SK-N-SH (cell line): Measurements from ENCODE around the gene TAC3. TPM values are rescaled to one million over a fixed set of nuclear protein-coding genes. Genes with fewer than 3 reads are reported as not detected.
"Not testable (repeated sequence)": the region's sequence is repeated elsewhere in the genome, so short reads cannot be mapped to it uniquely, and the experiment has no call there.

Source experiments
- CTCF ChIA-PET: fragments of 300-600, 350-600 bp; formaldehyde crosslinking; extraction: SDS; loops from one replicate; lab custom pipeline; 2021; lab: Yijun Ruan, JAX
- POLR2A ChIA-PET: fragments of 350-600 bp; sonication (Branson Sonifier 250); formaldehyde crosslinking; extraction: SDS; loops from one replicate; lab custom pipeline; 2020; ENCODE audit warnings: antibody characterized with exemption, inconsistent platforms; lab: Yijun Ruan, JAX
- DNase-seq: peaks from one replicate; pipeline ENCODE4 v3.0.0; 2012
- H2AFZ ChIP-seq: fragments of 200-600 bp; sonication (generic); 2 replicates; pipeline ENCODE4 v1.8.1; 2016; ENCODE audit warnings: antibody characterized with exemption, mild to moderate bottlenecking, low read depth
- H3F3A ChIP-seq: fragments of 200-600 bp; sonication (generic); replicated peaks from 2 replicates; pipeline ENCODE3; 2016; ENCODE audit warnings: antibody characterized with exemption, mild to moderate bottlenecking; ENCODE audit not compliant: insufficient read depth
- H3K27ac ChIP-seq, 2 experiments: fragments of 200-500 bp in 1 of 2; fragments of 200-600 bp in 1 of 2; sonication (Bioruptor generic) in 1 of 2; sonication (generic), shearing (Covaris generic) in 1 of 2; 2 replicates each; pipeline versions ENCODE4 v1.5.1 to v1.6.1; 2014 to 2016; ENCODE audit warnings: low read depth in 2 of 2, inconsistent platforms in 1 of 2, low read length in 1 of 2, mild to moderate bottlenecking in 1 of 2, mixed read lengths in 1 of 2
- H3K27me3 ChIP-seq: fragments of 200-600 bp; sonication (generic), shearing (Covaris generic); 2 replicates; pipeline ENCODE4 v1.6.1; 2016; ENCODE audit warnings: mixed run types; ENCODE audit not compliant: insufficient read depth
- H3K36me3 ChIP-seq, 2 experiments: fragments of 200-500 bp in 1 of 2; fragments of 200-600 bp in 1 of 2; sonication (Bioruptor generic) in 1 of 2; sonication (generic) in 1 of 2; replicated peaks in 1 of 2; 2 replicates each; pipeline versions ENCODE3 to v1.5.1; 2014 to 2016; ENCODE audit warnings: low read length in 1 of 2, mild to moderate bottlenecking in 1 of 2; ENCODE audit not compliant: insufficient read depth in 2 of 2, control insufficient read depth in 1 of 2
- H3K4me1 ChIP-seq, 2 experiments: fragments of 200-500 bp in 1 of 2; fragments of 200-600 bp in 1 of 2; sonication (Bioruptor generic) in 1 of 2; sonication (generic), shearing (Covaris generic) in 1 of 2; 2 replicates each; pipeline versions ENCODE4 v1.5.1 to v1.6.1; 2014 to 2016; ENCODE audit warnings: low read depth in 1 of 2, low read length in 1 of 2, mixed run types in 1 of 2; ENCODE audit not compliant: insufficient read depth in 2 of 2, control insufficient read depth in 1 of 2
- H3K4me2 ChIP-seq: fragments of 200-600 bp; sonication (generic), shearing (Covaris generic); 2 replicates; pipeline ENCODE4 v1.6.1; 2017; ENCODE audit warnings: mixed run types
- H3K4me3 ChIP-seq, 2 experiments: fragments of 200-500 bp in 1 of 2; fragments of 200-600 bp in 1 of 2; sonication (Bioruptor generic) in 1 of 2; sonication (generic), shearing (Covaris generic) in 1 of 2; 2 replicates each; pipeline versions ENCODE4 v1.5.1 to v1.8.1; 2014 to 2016; ENCODE audit warnings: low read depth in 2 of 2, inconsistent platforms in 1 of 2, low read length in 1 of 2, mild to moderate bottlenecking in 1 of 2, mixed read lengths in 1 of 2, moderate library complexity in 1 of 2
- H3K79me2 ChIP-seq: fragments of 200-600 bp; sonication (generic); 2 replicates; pipeline ENCODE4 v1.8.1; 2017; ENCODE audit warnings: mild to moderate bottlenecking; ENCODE audit not compliant: insufficient read depth
- H3K9ac ChIP-seq: fragments of 200-600 bp; sonication (generic); 2 replicates; pipeline ENCODE4 v1.6.1; 2017; ENCODE audit warnings: mixed run types
- H3K9me2 ChIP-seq: fragments of 200-600 bp; sonication (generic); 2 replicates; pipeline ENCODE4 v1.6.1; 2017; ENCODE audit warnings: mixed run types
- H3K9me3 ChIP-seq: fragments of 200-600 bp; sonication (generic); 2 replicates; pipeline ENCODE4 v1.6.1; 2017; ENCODE audit warnings: mixed run types, mild to moderate bottlenecking, moderate library complexity
- H4K20me1 ChIP-seq: fragments of 200-600 bp; sonication (generic); 2 replicates; pipeline ENCODE4 v1.6.1; 2017; ENCODE audit warnings: mild to moderate bottlenecking, mixed run types; ENCODE audit not compliant: insufficient read depth
- CHD2 ChIP-seq: fragments of 150-350 bp; IDR thresholded peaks from 2 replicates; pipeline ENCODE4 v1.6.1; 2018; ENCODE audit warnings: low read length; ENCODE audit not compliant: partially characterized antibody
- CTCF ChIP-seq: fragments of 200-600 bp; sonication (generic); IDR thresholded peaks from 2 replicates; pipeline ENCODE4 v1.6.1; 2017; ENCODE audit warnings: antibody characterized with exemption, mild to moderate bottlenecking, moderate library complexity
- ELF1 ChIP-seq: IDR thresholded peaks from 2 replicates; pipeline ENCODE4 v1.4.0; 2012
- EZH2phosphoT487 ChIP-seq: fragments of 200-600 bp; sonication (generic); IDR thresholded peaks from 2 replicates; pipeline ENCODE4 v1.6.1; 2017; ENCODE audit warnings: low read depth, mixed run types, mild to moderate bottlenecking, antibody characterized with exemption, moderate library complexity, borderline replicate concordance
- FOXM1 ChIP-seq: IDR thresholded peaks from 2 replicates; pipeline ENCODE4 v1.4.0; 2012; ENCODE audit warnings: low read depth, mild to moderate bottlenecking
- MXI1 ChIP-seq: IDR thresholded peaks from 2 replicates; pipeline ENCODE4 v1.6.1; 2012; ENCODE audit warnings: mild to moderate bottlenecking, low read depth, low read length, improper control_type of control experiment
- NFIC ChIP-seq: IDR thresholded peaks from 2 replicates; pipeline ENCODE4 v1.4.0; 2012; ENCODE audit warnings: borderline replicate concordance
- POLR2AphosphoS5 ChIP-seq: IDR thresholded peaks from 2 replicates; pipeline ENCODE4 v1.6.1; 2012; ENCODE audit warnings: low read depth, low read length
- RCOR1 ChIP-seq: fragments of 150-350 bp; IDR thresholded peaks from 2 replicates; pipeline ENCODE4 v1.6.1; 2017; ENCODE audit warnings: antibody characterized with exemption, low read length
- RXRA ChIP-seq: IDR thresholded peaks from 2 replicates; pipeline ENCODE4 v1.4.0; 2012; ENCODE audit warnings: low read depth, mild to moderate bottlenecking, borderline replicate concordance
- SIN3A ChIP-seq: IDR thresholded peaks from 2 replicates; pipeline ENCODE4 v1.6.1; 2012; ENCODE audit warnings: low read depth, mild to moderate bottlenecking, low read length, moderate library complexity, borderline replicate concordance
- WGBS: methylation state at CpG from one replicate; pipeline ENCODE4 v1.1.6; 2017; ENCODE audit warnings: low lambda C conversion rate; 5-methylcytosine and 5-hydroxymethylcytosine counted together
- polyA plus RNA-seq, 3 experiments: library from polyadenylated mRNA; depleted of rRNA; stranded (reverse); fragments of >200 nt; gene quantifications; 2 replicates each; pipeline ENCODE4 v1.2.3, GENCODE V29; 2012
- TF ChIP-seq, protein P1 (sequence below): fragments of 150-350 bp; IDR thresholded peaks from 2 replicates; pipeline ENCODE4 v1.6.1; 2017; ENCODE audit warnings: antibody characterized with exemption, low read length, low read depth, borderline replicate concordance
- TF ChIP-seq, protein P2 (sequence below): IDR thresholded peaks from 2 replicates; pipeline ENCODE4 v1.4.0; 2012; ENCODE audit warnings: low read depth, borderline replicate concordance

TAC3 gene
- polyA plus RNA-seq, 1 of the 3 experiments (the other 2 are of a cell fraction), result not detected

DNA sequence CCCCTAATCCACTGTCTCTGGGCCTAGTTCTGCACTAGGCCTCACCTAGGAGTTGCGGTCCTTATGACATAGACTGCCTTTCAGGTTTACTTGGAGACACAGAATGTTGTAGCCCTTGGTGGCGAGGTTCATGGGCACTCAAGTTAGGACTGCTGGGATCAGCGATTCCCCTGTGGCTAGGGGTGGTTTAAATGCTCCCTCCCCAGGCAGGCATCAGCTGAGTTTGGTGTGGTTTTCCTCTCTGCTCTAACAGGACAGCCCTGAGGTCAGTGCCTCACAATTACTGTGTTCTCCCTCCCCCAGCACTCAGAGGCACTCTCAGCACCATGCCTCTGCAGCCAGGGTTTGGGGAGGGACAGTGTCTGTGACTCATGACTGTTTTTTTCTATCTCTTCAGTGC, 36.7 kb downstream of the TAC3 start:
- H3K79me2 ChIP-seq, result no peaks in the 10 kb centered on the region
- H3F3A ChIP-seq, result no peaks in the 10 kb centered on the region
- TF ChIP-seq, protein P1, sequence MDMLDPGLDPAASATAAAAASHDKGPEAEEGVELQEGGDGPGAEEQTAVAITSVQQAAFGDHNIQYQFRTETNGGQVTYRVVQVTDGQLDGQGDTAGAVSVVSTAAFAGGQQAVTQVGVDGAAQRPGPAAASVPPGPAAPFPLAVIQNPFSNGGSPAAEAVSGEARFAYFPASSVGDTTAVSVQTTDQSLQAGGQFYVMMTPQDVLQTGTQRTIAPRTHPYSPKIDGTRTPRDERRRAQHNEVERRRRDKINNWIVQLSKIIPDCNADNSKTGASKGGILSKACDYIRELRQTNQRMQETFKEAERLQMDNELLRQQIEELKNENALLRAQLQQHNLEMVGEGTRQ, result no peak
- TF ChIP-seq FOXM1, result no peak
- TF ChIP-seq NFIC, result no peak
- TF ChIP-seq RCOR1, result no peak
- TF ChIP-seq RXRA, result no peak
- no peak for TF ChIP-seq POLR2AphosphoS5
- no peak for TF ChIP-seq MXI1
- no peak for TF ChIP-seq SIN3A
- no peak for TF ChIP-seq CHD2
- TF ChIP-seq ELF1, result no peak
- H3K9ac ChIP-seq, result no peak overlapping the region
- DNase-seq, result no peak
- ChIA-PET POLR2A (no interaction called here), CTCF (interaction anchor here (0.8 to 1.2 kb wide), 3 partner anchors 8 to 217 kb away, joined by 3 to 5 read pairs (median 3); no protein-coding TSS in a partner anchor)
- H3K9me2 ChIP-seq, result no peaks in the 10 kb centered on the region
- no peaks in the 10 kb centered on the region for H3K36me3 ChIP-seq
- 73% methylated on average over 3 of the region's 3 CpGs for WGBS
- no peaks in the 10 kb centered on the region for H3K9me3 ChIP-seq
- H4K20me1 ChIP-seq, result no peaks in the 10 kb centered on the region
- H3K27me3 ChIP-seq, result no peaks in the 10 kb centered on the region
- no peak overlapping the region for H3K4me3 ChIP-seq
- no peak overlapping the region for H2AFZ ChIP-seq
- H3K27ac ChIP-seq, result no peak overlapping the region
- no peaks in the 10 kb centered on the region for H3K4me1 ChIP-seq
- no peak overlapping the region for H3K4me2 ChIP-seq

DNA sequence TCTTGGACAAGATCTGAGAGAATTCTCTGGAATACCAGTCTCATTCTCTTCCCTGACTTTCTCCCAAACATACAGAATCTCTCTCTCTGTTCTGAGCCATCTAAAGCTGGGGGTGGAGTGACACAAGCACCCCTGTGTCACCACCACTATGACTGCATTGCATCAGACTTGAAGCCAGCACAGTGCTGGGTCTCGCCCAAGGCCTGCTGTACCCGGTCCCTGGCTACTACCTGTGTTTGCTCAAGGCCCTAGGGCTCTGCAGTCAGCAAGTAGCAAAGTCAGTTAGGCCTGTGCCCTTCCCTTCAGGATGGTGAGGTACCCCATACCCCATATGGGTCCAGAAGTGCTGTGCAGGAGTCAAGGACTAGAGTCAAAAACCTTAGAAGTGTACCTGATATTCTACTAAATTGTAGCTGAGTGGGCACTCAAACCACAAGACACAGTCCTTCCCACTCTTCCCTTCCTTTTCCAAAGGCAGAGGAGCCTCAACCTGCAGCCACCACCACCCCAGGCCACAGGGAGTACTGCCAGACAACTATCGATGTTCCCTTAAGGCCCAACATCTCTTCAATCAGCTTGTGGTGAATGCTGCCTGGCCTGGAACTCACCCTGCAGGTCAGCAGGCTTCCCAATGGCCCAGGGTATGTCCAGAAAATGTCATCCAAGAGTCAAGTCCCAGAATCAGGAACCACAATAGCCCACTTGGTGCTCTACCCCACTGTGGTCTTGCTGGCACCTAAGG, 37.8 kb downstream of the TAC3 start:
- no peaks in the 10 kb centered on the region for H3K36me3 ChIP-seq
- no peaks in the 10 kb centered on the region for H3K9me3 ChIP-seq
- H2AFZ ChIP-seq, result no peak overlapping the region
- H3K9me2 ChIP-seq, result no peaks in the 10 kb centered on the region
- no peak overlapping the region for H3K9ac ChIP-seq
- no peak overlapping the region for H3K4me3 ChIP-seq
- H3K79me2 ChIP-seq, result no peaks in the 10 kb centered on the region
- TF ChIP-seq EZH2phosphoT487, result no peak
- TF ChIP-seq RXRA, result no peak
- TF ChIP-seq, protein P2, sequence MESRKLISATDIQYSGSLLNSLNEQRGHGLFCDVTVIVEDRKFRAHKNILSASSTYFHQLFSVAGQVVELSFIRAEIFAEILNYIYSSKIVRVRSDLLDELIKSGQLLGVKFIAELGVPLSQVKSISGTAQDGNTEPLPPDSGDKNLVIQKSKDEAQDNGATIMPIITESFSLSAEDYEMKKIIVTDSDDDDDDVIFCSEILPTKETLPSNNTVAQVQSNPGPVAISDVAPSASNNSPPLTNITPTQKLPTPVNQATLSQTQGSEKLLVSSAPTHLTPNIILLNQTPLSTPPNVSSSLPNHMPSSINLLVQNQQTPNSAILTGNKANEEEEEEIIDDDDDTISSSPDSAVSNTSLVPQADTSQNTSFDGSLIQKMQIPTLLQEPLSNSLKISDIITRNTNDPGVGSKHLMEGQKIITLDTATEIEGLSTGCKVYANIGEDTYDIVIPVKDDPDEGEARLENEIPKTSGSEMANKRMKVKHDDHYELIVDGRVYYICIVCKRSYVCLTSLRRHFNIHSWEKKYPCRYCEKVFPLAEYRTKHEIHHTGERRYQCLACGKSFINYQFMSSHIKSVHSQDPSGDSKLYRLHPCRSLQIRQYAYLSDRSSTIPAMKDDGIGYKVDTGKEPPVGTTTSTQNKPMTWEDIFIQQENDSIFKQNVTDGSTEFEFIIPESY, result no peak
- no peak for TF ChIP-seq POLR2AphosphoS5
- no peak for TF ChIP-seq CTCF
- no peak for TF ChIP-seq MXI1
- TF ChIP-seq CHD2, result no peak
- TF ChIP-seq FOXM1, result no peak
- 61% methylated on average over 3 of the region's 3 CpGs for WGBS
- H3F3A ChIP-seq, result no peaks in the 10 kb centered on the region
- H4K20me1 ChIP-seq, result no peaks in the 10 kb centered on the region
- POLR2A ChIA-PET, result no interaction called here
- no peaks in the 10 kb centered on the region for H3K27me3 ChIP-seq
- H3K4me1 ChIP-seq, result no peaks in the 10 kb centered on the region
- DNase-seq, result no peak
- H3K27ac ChIP-seq, result no peak overlapping the region
- CTCF ChIA-PET, result interaction anchor here (0.8 to 1.2 kb wide), 3 partner anchors 9 to 216 kb away, joined by 3 to 5 read pairs (median 3); no protein-coding TSS in a partner anchor
- no peak overlapping the region for H3K4me2 ChIP-seq

- POLR2A ChIA-PET, result not testable (repeated sequence)
Observed at GRCh38 chr12:56977361-56977760, 39.0 kb downstream of the TAC3 start.

More at GRCh38 chr12:56977361-56977760, 39.0 kb downstream of the TAC3 start:
- H4K20me1 ChIP-seq, H3K9me2 ChIP-seq, H3K4me2 ChIP-seq, H3K9me3 ChIP-seq, H3F3A ChIP-seq, H3K9ac ChIP-seq, H3K4me3 ChIP-seq, H2AFZ ChIP-seq, H3K79me2 ChIP-seq, CTCF ChIA-PET, H3K27ac ChIP-seq, H3K36me3 ChIP-seq, H3K4me1 ChIP-seq, H3K27me3 ChIP-seq, DNase-seq: not testable (repeated sequence)
- WGBS, result 19% methylated on average over 4 of the region's 4 CpGs
